Measurements from ENCODE around the gene BMPER. TPM values are rescaled to one million over a fixed set of nuclear protein-coding genes. Genes with fewer than 3 reads are reported as not detected.

BMPER gene
- total RNA-seq, 1 experiment from 2014 or later: not detected

DNA sequence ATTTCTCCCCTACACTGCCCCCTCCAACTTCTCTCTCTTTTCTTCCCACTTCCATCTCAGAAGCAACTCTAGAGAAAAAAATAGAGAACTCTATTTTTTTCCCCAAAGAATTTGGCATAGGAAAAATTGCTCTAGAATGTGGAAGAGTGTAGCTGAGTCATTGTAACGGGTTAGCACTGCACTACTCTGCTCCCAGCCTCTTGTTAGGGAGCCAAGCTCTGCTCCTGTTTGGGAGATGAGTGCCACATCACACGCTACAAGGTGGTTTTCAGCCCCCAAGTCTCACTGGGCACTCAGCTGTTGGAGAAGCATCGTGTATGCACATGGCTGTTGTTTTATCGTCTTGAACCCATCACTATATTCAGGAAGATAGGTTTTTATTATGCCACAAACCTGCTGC lies 136.4 kb downstream of the BMPER start:
- H3K27me3 ChIP-seq (ENCODE audit: low read length): no peaks in the 10 kb centered on the region

DNA sequence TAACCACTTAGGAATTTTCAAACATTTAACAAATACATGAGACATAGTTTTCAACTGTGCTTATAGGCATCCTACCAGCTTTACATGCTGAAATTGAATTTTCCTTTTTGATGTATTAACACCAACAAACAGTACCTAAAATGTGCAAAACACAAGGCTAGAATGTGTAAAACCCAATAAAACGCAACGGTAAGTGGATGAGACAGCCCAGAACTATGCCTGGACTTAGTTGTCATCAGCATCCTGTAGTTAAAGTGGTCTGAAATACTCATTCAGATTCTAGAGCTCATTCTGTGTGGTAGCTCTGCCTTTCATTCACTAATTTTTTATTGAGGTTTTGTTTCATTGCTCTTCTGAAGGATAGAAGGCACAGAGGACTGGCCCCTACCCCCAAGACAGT lies 137.1 kb downstream of the BMPER start:
- H3K4me3 ChIP-seq (ENCODE audit: low read length): no peak overlapping the region
- no peaks in the 10 kb centered on the region for H4K20me1 ChIP-seq (ENCODE audit: insufficient read depth, low read depth, low read length)
- H3K79me2 ChIP-seq (ENCODE audit: low read length): no peaks in the 10 kb centered on the region
- H3K36me3 ChIP-seq (ENCODE audit: insufficient read depth, low read length): no peaks in the 10 kb centered on the region
- no peaks in the 10 kb centered on the region for H3K4me1 ChIP-seq (ENCODE audit: low read length)
- H3K9me3 ChIP-seq (ENCODE audit: low read length): no peaks in the 10 kb centered on the region
- no peak overlapping the region for H3K27ac ChIP-seq (ENCODE audit: low read length)
- H3K9me2 ChIP-seq (replicated peaks; ENCODE audit: insufficient read depth, low read length): no peaks in the 10 kb centered on the region
- no peak overlapping the region for H3K9ac ChIP-seq (ENCODE audit: low read length)
- no peak for DNase-seq
- H3K27me3 ChIP-seq (ENCODE audit: low read length): no peaks in the 10 kb centered on the region
- no peak overlapping the region for H3K4me2 ChIP-seq (ENCODE audit: low read depth, low read length, poor library complexity, severe bottlenecking)
- no peak overlapping the region for H2AFZ ChIP-seq (ENCODE audit: low read length)

More for the DNA sequence above, 136.4 kb downstream of the BMPER start:
- Histone ChIP-seq H3K79me2 (ENCODE audit: low read length) (no peaks in the 10 kb centered on the region), H3K4me3 (ENCODE audit: low read length) (no peak overlapping the region), H3K36me3 (ENCODE audit: insufficient read depth, low read length) (no peaks in the 10 kb centered on the region), H2AFZ (ENCODE audit: low read length) (no peak overlapping the region), H3K9ac (ENCODE audit: low read length) (no peak overlapping the region), H3K4me2 (ENCODE audit: low read depth, low read length, poor library complexity, severe bottlenecking) (no peak overlapping the region), H3K27ac (ENCODE audit: low read length) (no peak overlapping the region), H3K9me3 (ENCODE audit: low read length) (no peaks in the 10 kb centered on the region), H3K4me1 (ENCODE audit: low read length) (no peaks in the 10 kb centered on the region), H4K20me1 (ENCODE audit: insufficient read depth, low read depth, low read length) (no peaks in the 10 kb centered on the region), H3K9me2 (replicated peaks; ENCODE audit: insufficient read depth, low read length) (no peaks in the 10 kb centered on the region)
- DNase-seq: no peak

DNA sequence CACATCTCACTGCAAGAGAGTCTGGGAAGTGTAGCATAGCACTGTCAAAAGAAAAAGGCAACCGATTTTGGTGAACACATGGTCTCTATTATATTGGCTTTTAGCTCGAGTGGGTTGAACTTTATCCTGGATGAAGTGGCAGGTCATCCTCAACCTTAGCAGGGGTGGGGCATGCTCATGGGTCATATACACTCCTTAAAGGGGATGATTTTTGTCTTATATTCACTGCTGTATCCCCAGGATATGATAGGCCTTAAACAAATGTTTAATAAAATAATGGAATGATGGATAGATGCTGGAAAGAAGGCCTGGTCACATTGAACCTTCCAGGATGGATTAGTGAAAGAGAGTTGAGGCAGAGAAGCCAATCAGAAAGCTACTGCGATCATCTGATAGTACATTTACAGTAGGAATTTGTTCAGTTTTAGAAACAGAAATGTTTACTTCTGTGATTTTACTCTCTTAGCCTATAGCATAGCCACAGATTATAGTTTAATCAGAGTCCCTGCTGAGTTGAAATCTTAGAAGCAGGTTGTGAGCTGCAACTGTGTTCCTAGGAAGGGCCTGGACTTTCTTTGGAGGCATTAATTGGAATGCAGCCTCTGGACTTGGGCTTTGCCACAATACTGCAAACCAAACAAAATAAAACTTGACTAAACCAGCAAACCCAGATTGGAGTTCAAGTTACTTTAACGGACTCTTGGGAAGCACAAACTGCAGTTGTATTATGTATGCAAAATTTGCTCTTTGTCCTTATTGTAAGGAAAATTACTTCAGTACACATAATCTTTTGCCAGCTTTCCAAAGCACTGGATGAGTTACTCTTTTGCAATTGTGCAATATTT lies 138.3 kb downstream of the BMPER start:
- H4K20me1 ChIP-seq (ENCODE audit: insufficient read depth, low read depth, low read length): no peaks in the 10 kb centered on the region
- DNase-seq: no peak
- no peaks in the 10 kb centered on the region for H3K79me2 ChIP-seq (ENCODE audit: low read length)
- H3K27me3 ChIP-seq (ENCODE audit: low read length): no peaks in the 10 kb centered on the region
- no peak overlapping the region for H3K4me2 ChIP-seq (ENCODE audit: low read depth, low read length, poor library complexity, severe bottlenecking)
- H2AFZ ChIP-seq (ENCODE audit: low read length): no peak overlapping the region
- no peak overlapping the region for H3K27ac ChIP-seq (ENCODE audit: low read length)
- no peak overlapping the region for H3K4me3 ChIP-seq (ENCODE audit: low read length)
- H3K9ac ChIP-seq (ENCODE audit: low read length): no peak overlapping the region
- H3K9me2 ChIP-seq (replicated peaks; ENCODE audit: insufficient read depth, low read length): no peaks in the 10 kb centered on the region
- no peaks in the 10 kb centered on the region for H3K9me3 ChIP-seq (ENCODE audit: low read length)
- no peaks in the 10 kb centered on the region for H3K4me1 ChIP-seq (ENCODE audit: low read length)
- no peaks in the 10 kb centered on the region for H3K36me3 ChIP-seq (ENCODE audit: insufficient read depth, low read length)

DNA sequence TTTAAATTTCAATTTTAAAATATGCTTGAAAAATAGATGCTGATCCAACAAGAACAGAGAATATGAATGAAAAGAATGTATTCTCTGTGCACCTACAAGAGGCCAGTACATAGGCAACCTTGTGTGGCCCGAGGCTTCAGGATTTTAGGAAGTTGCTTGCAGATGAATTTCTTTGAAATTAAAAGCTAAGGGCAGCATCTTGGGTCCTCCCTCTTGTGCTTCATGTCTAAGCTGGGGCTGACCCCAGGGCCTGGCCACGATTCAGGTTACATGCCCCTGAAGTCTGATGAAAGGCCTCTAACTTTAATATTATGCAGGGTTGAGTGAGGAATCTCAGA lies 138.9 kb downstream of the BMPER start:
- H3K9me2 ChIP-seq (replicated peaks; ENCODE audit: insufficient read depth, low read length): no peaks in the 10 kb centered on the region
- no peaks in the 10 kb centered on the region for H3K9me3 ChIP-seq (ENCODE audit: low read length)
- no peaks in the 10 kb centered on the region for H4K20me1 ChIP-seq (ENCODE audit: insufficient read depth, low read depth, low read length)
- no peak for DNase-seq
- H3K9ac ChIP-seq (ENCODE audit: low read length): no peak overlapping the region
- H3K36me3 ChIP-seq (ENCODE audit: insufficient read depth, low read length): no peaks in the 10 kb centered on the region
- H3K4me1 ChIP-seq (ENCODE audit: low read length): no peaks in the 10 kb centered on the region
- no peak overlapping the region for H3K4me3 ChIP-seq (ENCODE audit: low read length)
- no peak overlapping the region for H3K4me2 ChIP-seq (ENCODE audit: low read depth, low read length, poor library complexity, severe bottlenecking)
- no peaks in the 10 kb centered on the region for H3K27me3 ChIP-seq (ENCODE audit: low read length)
- H3K27ac ChIP-seq (ENCODE audit: low read length): no peak overlapping the region
- no peaks in the 10 kb centered on the region for H3K79me2 ChIP-seq (ENCODE audit: low read length)
- no peak overlapping the region for H2AFZ ChIP-seq (ENCODE audit: low read length)

DNA sequence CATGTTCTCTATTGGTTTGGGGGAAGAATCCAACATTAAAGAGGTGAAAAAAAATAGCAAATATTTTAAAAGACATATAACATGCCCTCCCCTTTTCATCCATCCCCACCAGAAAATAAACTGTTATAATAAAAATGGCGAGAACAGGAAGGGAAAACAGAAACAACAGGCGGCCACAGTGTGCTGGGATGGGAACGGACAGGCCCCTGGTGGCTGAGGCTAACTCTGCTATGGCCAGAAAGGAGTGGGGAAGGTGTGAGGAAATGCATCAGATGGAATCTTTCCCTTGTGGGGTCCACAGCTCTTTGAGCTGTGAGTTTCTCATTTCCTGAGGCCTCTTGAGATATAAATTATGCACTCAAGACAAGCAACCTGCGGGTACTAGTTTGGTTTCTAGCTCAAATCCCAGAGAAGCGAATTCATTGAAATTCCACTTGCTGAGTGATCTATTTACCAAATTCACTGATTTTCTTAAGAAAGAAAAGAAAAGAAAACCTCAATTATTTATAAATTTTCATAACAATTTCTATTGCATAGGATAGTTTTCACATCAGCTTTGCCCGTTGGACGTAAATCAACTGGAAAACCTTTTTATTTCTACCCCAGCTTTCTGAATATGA lies 139.5 kb downstream of the BMPER start:
- Histone ChIP-seq H3K36me3 (ENCODE audit: insufficient read depth, low read length) (no peaks in the 10 kb centered on the region), H3K4me3 (ENCODE audit: low read length) (no peak overlapping the region), H3K79me2 (ENCODE audit: low read length) (no peaks in the 10 kb centered on the region), H3K9me2 (replicated peaks; ENCODE audit: insufficient read depth, low read length) (no peaks in the 10 kb centered on the region), H2AFZ (ENCODE audit: low read length) (no peak overlapping the region), H3K4me1 (ENCODE audit: low read length) (no peaks in the 10 kb centered on the region), H4K20me1 (ENCODE audit: insufficient read depth, low read depth, low read length) (no peaks in the 10 kb centered on the region), H3K9ac (ENCODE audit: low read length) (no peak overlapping the region), H3K27me3 (ENCODE audit: low read length) (no peaks in the 10 kb centered on the region), H3K4me2 (ENCODE audit: low read depth, low read length, poor library complexity, severe bottlenecking) (no peak overlapping the region), H3K9me3 (ENCODE audit: low read length) (no peaks in the 10 kb centered on the region), H3K27ac (ENCODE audit: low read length) (no peak overlapping the region)
- DNase-seq: no peak

DNA sequence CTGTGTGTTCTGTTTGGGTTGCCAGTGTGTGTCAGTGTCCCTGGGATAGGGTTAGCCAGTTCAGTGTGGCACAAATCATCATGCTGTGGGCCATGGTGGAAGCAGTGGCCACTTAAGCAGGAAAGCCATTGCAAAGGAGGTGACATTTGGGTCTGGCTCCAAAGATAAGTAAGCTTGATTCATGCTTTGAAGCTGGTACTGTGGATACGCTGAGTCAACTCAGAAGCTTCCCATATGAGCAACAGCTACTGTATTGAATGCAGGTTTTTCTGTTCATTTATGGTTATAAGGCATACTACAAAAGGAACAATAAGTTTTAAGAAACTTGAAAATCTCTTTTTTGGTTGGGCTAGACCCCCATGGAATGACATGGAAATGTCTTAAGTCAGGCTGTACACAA lies 143.1 kb downstream of the BMPER start:
- Histone ChIP-seq H3K4me2 (ENCODE audit: low read depth, low read length, poor library complexity, severe bottlenecking) (no peak overlapping the region), H3K4me3 (ENCODE audit: low read length) (no peak overlapping the region), H3K79me2 (ENCODE audit: low read length) (no peaks in the 10 kb centered on the region), H3K9ac (ENCODE audit: low read length) (no peak overlapping the region), H4K20me1 (ENCODE audit: insufficient read depth, low read depth, low read length) (no peaks in the 10 kb centered on the region), H3K9me3 (ENCODE audit: low read length) (no peaks in the 10 kb centered on the region), H2AFZ (ENCODE audit: low read length) (no peak overlapping the region), H3K27ac (ENCODE audit: low read length) (no peak overlapping the region), H3K36me3 (ENCODE audit: insufficient read depth, low read length) (no peaks in the 10 kb centered on the region), H3K4me1 (ENCODE audit: low read length) (no peaks in the 10 kb centered on the region), H3K9me2 (replicated peaks; ENCODE audit: insufficient read depth, low read length) (no peaks in the 10 kb centered on the region), H3K27me3 (ENCODE audit: low read length) (no peaks in the 10 kb centered on the region)
- DNase-seq: no peak

DNA sequence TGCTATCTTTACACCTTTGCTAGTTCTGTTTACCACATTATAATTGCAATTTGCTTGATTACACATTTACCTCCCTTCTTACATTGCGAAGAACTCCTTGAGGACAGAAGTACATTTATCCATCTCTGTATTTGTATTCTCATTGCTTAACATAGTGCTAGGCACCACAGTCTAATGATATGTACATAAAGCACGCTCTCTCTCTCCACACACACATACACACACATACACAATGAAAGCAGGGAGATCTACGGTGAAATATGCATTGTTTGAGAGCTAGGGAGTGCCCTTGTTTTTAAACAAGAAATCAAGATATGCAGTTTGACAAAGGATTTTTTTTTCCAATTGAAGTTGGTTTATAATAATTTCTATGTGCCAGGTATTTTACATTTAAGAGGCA lies 148.7 kb downstream of the BMPER start:
- H3K9ac ChIP-seq (ENCODE audit: low read length): no peak overlapping the region
- no peaks in the 10 kb centered on the region for H3K4me1 ChIP-seq (ENCODE audit: low read length)
- no peaks in the 10 kb centered on the region for H3K9me3 ChIP-seq (ENCODE audit: low read length)
- no peaks in the 10 kb centered on the region for H3K79me2 ChIP-seq (ENCODE audit: low read length)
- H3K27ac ChIP-seq (ENCODE audit: low read length): no peak overlapping the region
- no peaks in the 10 kb centered on the region for H3K36me3 ChIP-seq (ENCODE audit: insufficient read depth, low read length)
- no peaks in the 10 kb centered on the region for H3K27me3 ChIP-seq (ENCODE audit: low read length)
- no peak overlapping the region for H3K4me2 ChIP-seq (ENCODE audit: low read depth, low read length, poor library complexity, severe bottlenecking)
- H2AFZ ChIP-seq (ENCODE audit: low read length): no peak overlapping the region
- no peak for DNase-seq
- no peaks in the 10 kb centered on the region for H4K20me1 ChIP-seq (ENCODE audit: insufficient read depth, low read depth, low read length)
- no peak overlapping the region for H3K4me3 ChIP-seq (ENCODE audit: low read length)
- no peaks in the 10 kb centered on the region for H3K9me2 ChIP-seq (replicated peaks; ENCODE audit: insufficient read depth, low read length)

DNA sequence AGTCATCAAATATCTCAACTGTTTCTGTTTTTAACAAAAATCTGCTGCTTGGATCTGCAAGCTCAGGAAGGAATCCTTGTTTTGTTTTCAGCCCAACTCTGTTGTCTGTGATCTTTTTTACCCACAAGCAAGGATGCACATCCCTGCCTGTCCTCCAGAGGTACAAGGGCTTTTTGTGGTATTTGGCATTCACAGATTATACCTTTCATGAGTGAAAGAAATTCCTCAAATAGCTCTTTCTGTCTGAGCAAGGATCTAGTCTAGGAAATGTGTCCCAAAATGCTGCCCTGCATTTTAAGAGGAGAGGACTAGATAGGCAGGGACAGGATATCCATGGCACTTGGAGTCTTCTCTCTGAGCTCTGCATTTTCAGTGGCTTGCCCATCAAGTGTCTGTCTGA lies 151.8 kb downstream of the BMPER start:
- Histone ChIP-seq H2AFZ (ENCODE audit: low read length) (no peak overlapping the region), H3K4me3 (ENCODE audit: low read length) (no peak overlapping the region), H3K27me3 (ENCODE audit: low read length) (no peaks in the 10 kb centered on the region), H3K9me2 (replicated peaks; ENCODE audit: insufficient read depth, low read length) (no peaks in the 10 kb centered on the region), H3K27ac (ENCODE audit: low read length) (no peak overlapping the region), H3K79me2 (ENCODE audit: low read length) (no peaks in the 10 kb centered on the region), H3K9me3 (ENCODE audit: low read length) (no peaks in the 10 kb centered on the region), H4K20me1 (ENCODE audit: insufficient read depth, low read depth, low read length) (no peaks in the 10 kb centered on the region), H3K4me1 (ENCODE audit: low read length) (no peaks in the 10 kb centered on the region), H3K36me3 (ENCODE audit: insufficient read depth, low read length) (no peaks in the 10 kb centered on the region), H3K9ac (ENCODE audit: low read length) (no peak overlapping the region), H3K4me2 (ENCODE audit: low read depth, low read length, poor library complexity, severe bottlenecking) (no peak overlapping the region)
- no peak for DNase-seq
